Omental fat pad (tissue), 4 donors: Measurements from ENCODE around the gene AMBRA1. TPM values are rescaled to one million over a fixed set of nuclear protein-coding genes. Genes with fewer than 3 reads are reported as not detected.
"Not testable (repeated sequence)": the region's sequence is repeated elsewhere in the genome, so short reads cannot be mapped to it uniquely, and the experiment has no call there.

Source experiments
- ATAC-seq: fragments of 150-250 bp; one replicate; pipeline ENCODE4 v1.9.1; 2016; ENCODE audit warnings: mild to moderate bottlenecking, moderate library complexity; ENCODE audit not compliant: low FRiP score
- DNase-seq: peaks from one replicate; pipeline ENCODE4 v3.0.0-alpha.2; 2019; ENCODE audit warnings: low spot score
- CTCF ChIP-seq, 3 donors: fragments of 450-650 bp; IDR thresholded peaks; one replicate each; pipeline ENCODE4 v1.5.1; 2016 to 2017; ENCODE audit warnings: antibody characterized with exemption in 3 of 3, mild to moderate bottlenecking in 3 of 3, moderate library complexity in 2 of 3
- total RNA-seq, 4 donors: library from RNA; depleted of rRNA; stranded (reverse); fragments of >200 nt; gene quantifications; one replicate each; pipeline ENCODE4 v1.1.0, GENCODE V29; 2016

The AMBRA1 gene
- total RNA-seq, 4 donors from 2014 or later: 19.2 to 41.0 (median 23.5) TPM

- DNase-seq (no peak), ATAC-seq (peak; percentile 10)
- no peak for TF ChIP-seq CTCF (IDR thresholded peaks at IDR 0.05)
These were observed 211.8 kb downstream of the AMBRA1 start for GRCh38 chr11:46381819-46382645.

GRCh38 chr11:46381048-46381818 is 212.6 kb downstream of the AMBRA1 start, which contains the start of gene MDK:
MDK (plus strand) TSS chr11:46381669; CDS start chr11:46382058, 389 bp downstream.
- ATAC-seq (peak; percentile 8), DNase-seq (no peak)
- TF ChIP-seq CTCF (IDR thresholded peaks at IDR 0.05): no peak

- ATAC-seq (peak; percentile 15), DNase-seq (peak; percentile 48)
- no peak for TF ChIP-seq CTCF (IDR thresholded peaks at IDR 0.05)
These were observed 213.3 kb downstream of the AMBRA1 start for GRCh38 chr11:46380340-46381047.

- not testable (repeated sequence) for DNase-seq, ATAC-seq
These were observed 214.1 kb downstream of the AMBRA1 start for GRCh38 chr11:46379482-46380293.

- ATAC-seq (no peak), DNase-seq (no peak)
- TF ChIP-seq CTCF (IDR thresholded peaks at IDR 0.05): no peak
These were observed 214.9 kb downstream of the AMBRA1 start for GRCh38 chr11:46378811-46379481.

- TF ChIP-seq CTCF (IDR thresholded peaks at IDR 0.05): no peak
- ATAC-seq: no peak
- DNase-seq: no peak
These were observed 215.5 kb downstream of the AMBRA1 start for GRCh38 chr11:46378296-46378695.
